Measurements from ENCODE around the gene CDKN2B-AS1. TPM values are rescaled to one million over a fixed set of nuclear protein-coding genes. Genes with fewer than 3 reads are reported as not detected.

CDKN2B-AS1 gene
- total and polyA plus RNA-seq, 7 donors, result 0.49 to 264 (median 2.0) TPM

DNA sequence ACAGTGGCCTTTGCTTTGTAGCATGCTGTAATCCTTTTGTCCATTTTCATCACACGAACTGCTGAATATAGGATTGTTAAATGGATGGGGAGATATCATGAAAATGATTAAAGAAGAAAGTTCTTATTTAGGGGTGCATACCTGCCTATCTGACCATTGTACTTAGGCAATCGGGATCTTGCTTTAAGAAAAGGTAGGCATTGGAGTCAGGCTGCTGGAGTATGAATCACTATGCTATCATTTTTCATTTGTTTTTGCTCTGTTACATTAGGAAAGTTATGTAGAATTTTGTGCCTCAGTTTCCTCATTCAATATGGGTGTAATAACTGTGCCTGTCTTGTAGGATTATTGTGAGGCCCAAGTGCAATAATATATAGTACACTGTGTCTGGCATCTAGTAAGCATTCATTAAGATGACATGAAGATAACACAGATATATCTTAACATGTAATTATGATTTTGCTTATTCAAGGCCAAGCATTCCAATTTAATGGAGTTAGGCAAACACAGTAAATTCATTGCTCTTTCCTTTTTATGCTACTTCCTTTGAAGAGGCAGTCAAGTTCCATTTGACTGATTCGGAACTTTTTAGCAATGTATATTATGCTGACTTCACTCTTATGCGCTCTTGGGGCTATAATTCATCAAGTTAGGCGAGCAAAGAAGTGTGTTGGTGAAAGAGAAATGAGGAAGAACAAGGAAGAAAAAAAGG is 124.4 kb downstream of the CDKN2B-AS1 start:
- TF ChIP-seq CTCF (IDR thresholded peaks at IDR 0.05) (no peak), EP300 (IDR thresholded peaks at IDR 0.05) (no peak), POLR2A (IDR thresholded peaks at IDR 0.05) (no peak), POLR2AphosphoS5 (IDR thresholded peaks at IDR 0.05) (no peak)
- H3K4me1 ChIP-seq, result no peaks in the 10 kb centered on the region
- no peak for DNase-seq
- intact Hi-C loops (cut with DNase I), result no loop called here
- H3K27ac ChIP-seq, result no peak overlapping the region
- no peaks in the 10 kb centered on the region for H3K27me3 ChIP-seq
- H3K9me3 ChIP-seq, result peaks cover 0 to 1% (median 0%) of the 10 kb centered on the region in 4 donors
- 41 to 67% methylated on average over 5 of the region's 5 CpGs for WGBS, 2 donors
- no peak overlapping the region for H3K4me3 ChIP-seq
- no peaks in the 10 kb centered on the region for H3K36me3 ChIP-seq

- Histone ChIP-seq H3K4me3 (no peak overlapping the region), H3K36me3 (no peaks in the 10 kb centered on the region), H3K27me3 (no peaks in the 10 kb centered on the region), H3K9me3 (peaks cover 0 to 1% (median 0%) of the 10 kb centered on the region in 4 donors), H3K27ac (no peak overlapping the region), H3K4me1 (no peaks in the 10 kb centered on the region)
- WGBS, 2 donors, result 13 to 32% methylated on average over 3 of the region's 3 CpGs
- no peak for DNase-seq
- intact Hi-C loops (cut with DNase I), result no loop called here
- no peak for TF ChIP-seq POLR2A (IDR thresholded peaks at IDR 0.05)
- no peak for TF ChIP-seq EP300 (IDR thresholded peaks at IDR 0.05)
- no peak for TF ChIP-seq POLR2AphosphoS5 (IDR thresholded peaks at IDR 0.05)
- no peak for TF ChIP-seq CTCF (IDR thresholded peaks at IDR 0.05)
These were observed 125.0 kb downstream of the CDKN2B-AS1 start for GRCh38 chr9:22119522-22120158.

DNA sequence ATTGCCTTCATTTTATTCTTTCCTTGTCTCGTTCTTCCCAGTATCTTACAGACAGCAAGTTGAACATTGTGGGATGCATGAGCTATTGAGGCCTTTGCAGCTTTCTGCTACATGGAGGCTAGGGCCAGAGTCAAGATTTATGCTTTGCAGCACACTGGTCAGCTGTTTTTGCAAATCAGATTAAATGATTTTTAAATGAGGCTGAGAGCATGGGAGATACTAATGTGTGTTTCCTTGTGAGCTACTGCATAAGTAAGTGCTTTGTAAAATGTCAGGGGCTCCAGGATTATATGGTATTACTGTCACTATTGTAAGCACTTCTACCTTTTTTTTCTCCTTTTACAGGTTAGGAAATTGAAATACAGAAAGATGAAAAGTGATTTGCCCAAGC is 125.6 kb downstream of the CDKN2B-AS1 start:
- no peaks in the 10 kb centered on the region for H3K27me3 ChIP-seq
- H3K4me1 ChIP-seq, result no peaks in the 10 kb centered on the region
- no peak for TF ChIP-seq POLR2A (IDR thresholded peaks at IDR 0.05)
- no peak for TF ChIP-seq EP300 (IDR thresholded peaks at IDR 0.05)
- TF ChIP-seq POLR2AphosphoS5 (IDR thresholded peaks at IDR 0.05), result no peak
- TF ChIP-seq CTCF (IDR thresholded peaks at IDR 0.05), result no peak
- H3K9me3 ChIP-seq, result peaks cover 0 to 1% (median 0%) of the 10 kb centered on the region in 4 donors
- DNase-seq, result no peak
- 57 to 89% methylated on average over 1 of the region's 1 CpG for WGBS, 2 donors
- H3K4me3 ChIP-seq, result no peak overlapping the region
- intact Hi-C loops (cut with DNase I), result no loop called here
- H3K36me3 ChIP-seq, result no peaks in the 10 kb centered on the region
- no peak overlapping the region for H3K27ac ChIP-seq

DNA sequence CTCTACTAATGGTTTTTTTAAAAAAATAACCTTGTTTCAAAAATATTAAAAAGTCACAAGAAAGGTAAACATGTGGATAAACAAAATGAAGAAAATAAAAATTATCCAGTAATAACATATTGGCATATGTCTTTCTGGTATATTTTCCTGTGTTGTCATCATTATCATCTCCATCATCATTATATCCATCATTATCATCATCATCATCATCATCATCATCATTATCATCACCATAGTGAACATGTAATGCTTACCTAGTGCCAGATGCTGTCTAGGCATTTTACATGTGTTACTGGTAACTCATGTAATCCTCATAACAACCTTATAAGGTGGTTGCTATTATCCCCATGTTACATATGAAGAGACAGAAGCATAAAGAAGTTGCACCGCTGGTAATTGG is 126.0 kb downstream of the CDKN2B-AS1 start:
- no peak for TF ChIP-seq POLR2AphosphoS5 (IDR thresholded peaks at IDR 0.05)
- TF ChIP-seq POLR2A (IDR thresholded peaks at IDR 0.05), result no peak
- TF ChIP-seq EP300 (IDR thresholded peaks at IDR 0.05), result no peak
- no peak for TF ChIP-seq CTCF (IDR thresholded peaks at IDR 0.05)
- WGBS, 2 donors, result 79 to 85% methylated on average over 1 of the region's 1 CpG

More for the DNA sequence above, 126.0 kb downstream of the CDKN2B-AS1 start:
- H3K27ac ChIP-seq, result no peak overlapping the region
- H3K36me3 ChIP-seq, result no peaks in the 10 kb centered on the region
- H3K27me3 ChIP-seq, result no peaks in the 10 kb centered on the region
- H3K4me1 ChIP-seq, result no peaks in the 10 kb centered on the region
- DNase-seq, result no peak
- peaks cover 0 to 1% (median 0%) of the 10 kb centered on the region in 4 donors for H3K9me3 ChIP-seq
- no peak overlapping the region for H3K4me3 ChIP-seq
- intact Hi-C loops (cut with DNase I), result no loop called here

Measured in sigmoid colon (tissue), 7 donors.